ENCODE measurements around the gene PTGES. TPM values are rescaled to one million over a fixed set of nuclear protein-coding genes. Genes with fewer than 3 reads are reported as not detected.

PTGES gene
- total and polyA plus RNA-seq, 11 donors, result 0.30 to 3.0 (median 1.2) TPM

DNA sequence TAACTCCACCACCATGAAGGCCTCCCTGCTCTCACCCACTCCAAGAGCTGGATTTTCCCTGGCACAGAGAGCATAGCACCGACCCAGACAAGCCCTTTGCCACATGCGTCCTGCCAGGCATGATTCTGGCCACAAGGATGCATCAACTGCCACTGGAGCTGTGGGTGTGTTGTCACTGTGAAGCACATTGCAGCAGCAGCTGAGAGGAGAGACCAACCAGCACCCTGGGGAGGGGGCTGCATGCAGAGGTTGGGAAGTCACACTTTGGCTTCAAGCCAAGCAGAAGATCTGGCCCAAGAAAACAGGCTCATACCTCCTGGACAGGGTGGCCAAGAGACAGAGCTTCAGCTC, 22.6 kb upstream of the PTGES start:
- ATAC-seq (no peak), DNase-seq (no peak)
- Histone ChIP-seq H3K4me3 (no peak overlapping the region), H3K4me1 (peaks cover 0 to 34% (median 14%) of the 10 kb centered on the region in 12 donors), H3K27ac (no peak overlapping the region), H3K9me3 (no peaks in the 10 kb centered on the region), H3K27me3 (no peaks in the 10 kb centered on the region), H3K36me3 (no peaks in the 10 kb centered on the region)
- 58 to 70% (median 61%) methylated on average over 2 of the region's 2 CpGs for WGBS, 4 donors
- TF ChIP-seq, protein P1, sequence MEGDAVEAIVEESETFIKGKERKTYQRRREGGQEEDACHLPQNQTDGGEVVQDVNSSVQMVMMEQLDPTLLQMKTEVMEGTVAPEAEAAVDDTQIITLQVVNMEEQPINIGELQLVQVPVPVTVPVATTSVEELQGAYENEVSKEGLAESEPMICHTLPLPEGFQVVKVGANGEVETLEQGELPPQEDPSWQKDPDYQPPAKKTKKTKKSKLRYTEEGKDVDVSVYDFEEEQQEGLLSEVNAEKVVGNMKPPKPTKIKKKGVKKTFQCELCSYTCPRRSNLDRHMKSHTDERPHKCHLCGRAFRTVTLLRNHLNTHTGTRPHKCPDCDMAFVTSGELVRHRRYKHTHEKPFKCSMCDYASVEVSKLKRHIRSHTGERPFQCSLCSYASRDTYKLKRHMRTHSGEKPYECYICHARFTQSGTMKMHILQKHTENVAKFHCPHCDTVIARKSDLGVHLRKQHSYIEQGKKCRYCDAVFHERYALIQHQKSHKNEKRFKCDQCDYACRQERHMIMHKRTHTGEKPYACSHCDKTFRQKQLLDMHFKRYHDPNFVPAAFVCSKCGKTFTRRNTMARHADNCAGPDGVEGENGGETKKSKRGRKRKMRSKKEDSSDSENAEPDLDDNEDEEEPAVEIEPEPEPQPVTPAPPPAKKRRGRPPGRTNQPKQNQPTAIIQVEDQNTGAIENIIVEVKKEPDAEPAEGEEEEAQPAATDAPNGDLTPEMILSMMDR (IDR thresholded peaks at IDR 0.05), result no peak
- TF ChIP-seq POLR2A (IDR thresholded peaks at IDR 0.05), result no peak
- intact Hi-C loops (cut with DNase I), result loop anchor here in 1 of 10 donors (5.0 kb wide), 1 partner anchor 638 kb away; no protein-coding TSS in a partner anchor

DNA sequence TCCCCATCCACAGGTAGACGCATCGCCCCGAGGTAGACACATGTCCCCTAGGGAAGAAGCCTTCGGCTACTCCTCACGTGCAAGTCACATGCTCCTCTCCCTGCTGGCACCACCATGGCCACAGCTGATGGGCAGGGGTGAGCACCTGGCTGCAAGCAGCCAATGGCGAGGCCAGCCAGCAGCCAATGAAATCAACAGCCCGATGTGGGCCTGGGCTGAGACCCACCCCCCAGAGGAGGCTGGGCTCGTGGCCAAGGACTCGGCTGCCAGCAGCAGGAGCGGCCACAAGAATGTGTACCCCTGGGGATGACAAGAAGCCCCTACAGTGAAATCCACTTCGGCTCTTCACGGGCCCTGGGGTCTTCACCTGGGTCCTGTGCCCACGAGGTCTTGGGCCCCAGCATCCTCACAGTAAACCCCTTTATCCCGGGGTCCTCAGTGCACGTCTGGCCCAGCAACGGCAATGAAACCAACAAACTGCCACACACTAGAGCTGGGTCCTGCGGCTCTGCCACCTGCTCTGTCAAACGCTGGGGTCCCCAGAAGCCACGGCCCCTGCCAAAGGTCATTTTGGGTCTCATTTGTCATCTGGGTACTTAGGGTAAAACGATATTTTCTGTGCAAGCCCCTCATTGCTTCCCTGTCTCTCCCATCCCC, 22.1 kb upstream of the PTGES start:
- ATAC-seq (no peak), DNase-seq (no peak)
- Histone ChIP-seq H3K9me3 (no peaks in the 10 kb centered on the region), H3K4me3 (no peak overlapping the region), H3K36me3 (no peaks in the 10 kb centered on the region), H3K4me1 (peaks cover 0 to 34% (median 14%) of the 10 kb centered on the region in 12 donors), H3K27me3 (no peaks in the 10 kb centered on the region), H3K27ac (no peak overlapping the region)
- intact Hi-C loops (cut with DNase I), result loop anchor here in 1 of 10 donors (5.0 kb wide), 1 partner anchor 638 kb away; no protein-coding TSS in a partner anchor
- no peak for TF ChIP-seq POLR2A (IDR thresholded peaks at IDR 0.05)
- TF ChIP-seq, protein P1 (IDR thresholded peaks at IDR 0.05), result no peak
- WGBS, 4 donors, result 65 to 75% (median 73%) methylated on average over 20 of the region's 20 CpGs

DNA sequence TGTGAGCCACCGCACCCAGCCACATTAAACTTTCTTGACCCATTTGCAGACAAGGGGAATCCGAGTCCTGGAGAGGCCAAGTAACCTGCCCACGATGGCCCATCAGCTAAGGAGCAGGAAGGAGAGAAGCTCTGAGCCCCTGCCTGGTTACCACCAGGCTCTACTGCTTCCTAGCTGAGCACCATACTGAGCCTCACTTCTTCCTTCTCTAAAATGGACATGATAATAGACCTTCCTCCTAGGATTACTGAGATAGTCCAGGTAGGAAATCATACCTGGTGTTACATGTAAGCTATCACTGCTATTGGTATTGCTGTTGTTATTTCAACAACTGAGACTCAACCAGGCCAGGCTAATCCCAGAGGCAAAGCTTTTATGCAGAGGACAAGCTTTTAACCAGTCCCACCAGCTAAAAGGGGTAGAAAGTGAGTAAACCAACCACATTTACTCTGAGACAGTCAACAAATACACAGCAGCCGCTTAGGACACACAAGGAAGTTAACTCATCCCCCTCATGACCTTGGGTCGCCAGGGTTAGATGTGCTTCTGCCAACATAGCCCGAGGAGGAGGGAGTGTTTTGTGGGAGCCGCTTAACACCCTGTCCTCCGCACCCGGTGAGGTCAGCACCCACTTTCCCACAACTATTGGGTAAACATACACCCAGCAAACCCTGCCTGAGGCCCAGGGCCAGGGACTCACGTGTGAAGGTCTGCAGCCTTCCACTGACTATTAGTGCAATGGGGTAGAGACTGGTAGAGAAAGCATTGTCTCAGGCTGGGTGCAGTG, 20.6 kb upstream of the PTGES start:
- peaks cover 0 to 34% (median 14%) of the 10 kb centered on the region in 12 donors for H3K4me1 ChIP-seq
- peak in 1 of 5 donors; percentile 33 for DNase-seq
- intact Hi-C loops (cut with DNase I), result no loop called here
- H3K27me3 ChIP-seq, result no peaks in the 10 kb centered on the region
- H3K4me3 ChIP-seq, result no peak overlapping the region
- ATAC-seq, result no peak
- H3K36me3 ChIP-seq, result no peaks in the 10 kb centered on the region
- H3K9me3 ChIP-seq, result no peaks in the 10 kb centered on the region
- no peak overlapping the region for H3K27ac ChIP-seq
- TF ChIP-seq, protein P1 (IDR thresholded peaks at IDR 0.05), result no peak
- no peak for TF ChIP-seq POLR2A (IDR thresholded peaks at IDR 0.05)
- 71 to 77% (median 74%) methylated on average over 10 of the region's 10 CpGs for WGBS, 4 donors

DNA sequence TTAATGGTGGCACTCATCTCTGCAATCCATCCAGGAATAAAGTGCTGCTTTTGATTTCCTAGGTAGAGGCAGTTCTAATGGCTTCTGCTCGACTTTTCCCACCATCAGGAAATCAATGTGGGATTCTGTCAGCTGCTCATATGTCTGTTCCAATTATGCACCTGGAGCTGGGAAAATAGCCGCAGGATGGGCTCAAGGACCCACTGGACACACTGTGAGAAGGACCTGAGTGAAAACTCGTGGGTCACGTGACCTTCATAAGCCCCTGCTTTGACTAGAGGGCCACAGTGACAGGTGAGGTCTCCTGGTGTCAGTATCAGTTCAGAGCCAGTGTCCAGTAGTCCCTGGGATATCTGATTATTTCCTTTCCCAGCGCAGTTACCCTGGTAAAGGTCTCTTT, 17.9 kb upstream of the PTGES start:
- Histone ChIP-seq H3K27me3 (no peaks in the 10 kb centered on the region), H3K36me3 (no peaks in the 10 kb centered on the region), H3K9me3 (no peaks in the 10 kb centered on the region), H3K4me1 (peaks cover 0 to 11% (median 0%) of the 10 kb centered on the region in 12 donors), H3K4me3 (no peak overlapping the region), H3K27ac (no peak overlapping the region)
- TF ChIP-seq POLR2A (IDR thresholded peaks at IDR 0.05), result no peak
- WGBS, 4 donors, result 77 to 91% (median 81%) methylated on average over 5 of the region's 5 CpGs
- no peak for ATAC-seq
- no peak for DNase-seq
- intact Hi-C loops (cut with DNase I), result no loop called here

Measured in heart left ventricle (tissue), 16 donors.